Measurements from ENCODE around the gene SNAP29.
A peak's percentile ranks its signal among the peaks of the same experiment; 100 is the strongest.
"Not testable (repeated sequence)": the region's sequence is repeated elsewhere in the genome, so short reads cannot be mapped to it uniquely, and the experiment has no call there.

SNAP29 gene

DNA sequence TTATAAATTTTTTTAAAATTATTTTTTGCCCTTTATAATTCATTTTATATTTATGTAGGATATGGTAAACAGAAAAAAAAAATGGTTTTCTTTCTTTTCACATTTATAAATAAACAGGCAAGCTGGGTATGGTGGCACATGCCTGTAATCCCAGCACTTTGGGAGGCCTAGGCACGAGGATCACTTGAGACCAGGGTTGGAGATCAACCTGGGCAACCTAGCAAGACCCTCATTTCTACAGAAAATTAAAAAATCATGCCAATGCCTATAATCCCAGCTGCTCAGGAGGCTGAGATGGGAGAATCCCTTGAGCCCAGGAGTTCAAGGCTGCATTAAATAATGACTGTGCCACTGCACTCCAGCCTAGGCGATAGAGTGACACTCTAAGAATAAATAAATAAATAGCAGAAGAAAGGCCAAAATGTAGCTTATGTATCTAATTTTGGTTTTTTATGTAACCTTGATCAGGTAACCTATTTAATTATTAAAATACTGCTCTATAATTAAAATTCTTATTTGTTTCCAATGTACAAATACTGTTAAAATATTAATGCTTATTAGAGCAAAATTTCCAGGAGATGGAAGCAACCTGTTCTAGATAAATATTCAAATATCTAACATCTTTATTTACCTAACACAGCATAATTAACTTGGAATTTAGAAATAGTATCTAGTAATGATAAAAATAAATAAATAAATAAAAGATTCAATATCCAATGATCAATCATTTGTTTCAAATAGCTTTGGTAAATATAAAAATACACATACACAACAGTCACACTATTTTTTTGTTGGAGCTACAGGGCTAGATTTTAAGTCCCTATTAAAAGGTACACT is 21.6 kb upstream of the SNAP29 start:
- DNase-seq (ENCODE audit: low read depth): no peak

- not testable (repeated sequence) for DNase-seq (ENCODE audit: low read depth)
Observed at GRCh38 chr22:20839354-20839753, 19.5 kb upstream of the SNAP29 start.

GRCh38 chr22:20839837-20840645 is 18.8 kb upstream of the SNAP29 start:
- no peak for DNase-seq (ENCODE audit: low read depth)

DNA sequence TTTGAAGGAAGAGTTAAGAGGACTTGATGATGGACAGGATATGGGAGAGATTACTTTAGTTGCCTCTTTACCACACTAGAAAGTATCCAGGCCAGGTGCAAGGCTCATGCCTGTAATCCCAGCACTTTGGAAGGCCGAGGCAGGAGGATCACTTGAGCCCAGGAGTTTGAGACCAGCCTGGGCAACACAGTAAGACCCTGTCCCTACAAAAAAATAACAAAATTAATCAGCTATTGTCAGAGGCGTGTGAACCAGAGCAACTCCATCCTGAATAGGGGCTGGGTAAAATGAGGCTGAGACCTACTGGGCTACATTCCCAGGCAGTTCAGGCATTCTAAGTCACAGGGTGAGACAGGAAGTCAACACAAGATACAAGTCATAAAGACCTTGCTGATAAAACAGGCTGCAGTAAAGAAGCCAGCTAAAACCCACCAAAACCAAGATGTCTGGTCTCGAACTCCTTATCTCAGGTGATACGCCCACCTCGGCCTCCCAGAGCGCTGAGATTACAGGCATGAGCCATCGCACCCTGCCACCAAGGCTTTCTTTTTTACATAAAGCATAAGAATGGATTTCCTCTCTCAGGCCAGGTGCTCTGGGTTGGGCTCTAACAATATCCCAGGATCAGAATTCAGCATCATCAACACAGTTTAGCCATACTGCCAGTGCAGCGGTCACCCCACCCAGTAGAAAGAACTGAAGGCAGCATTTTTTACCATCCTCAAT is 18.0 kb upstream of the SNAP29 start:
- no peak for DNase-seq (ENCODE audit: low read depth)

- no peak for DNase-seq (ENCODE audit: low read depth)
Observed at GRCh38 chr22:20843501-20843900, 15.3 kb upstream of the SNAP29 start.

DNA sequence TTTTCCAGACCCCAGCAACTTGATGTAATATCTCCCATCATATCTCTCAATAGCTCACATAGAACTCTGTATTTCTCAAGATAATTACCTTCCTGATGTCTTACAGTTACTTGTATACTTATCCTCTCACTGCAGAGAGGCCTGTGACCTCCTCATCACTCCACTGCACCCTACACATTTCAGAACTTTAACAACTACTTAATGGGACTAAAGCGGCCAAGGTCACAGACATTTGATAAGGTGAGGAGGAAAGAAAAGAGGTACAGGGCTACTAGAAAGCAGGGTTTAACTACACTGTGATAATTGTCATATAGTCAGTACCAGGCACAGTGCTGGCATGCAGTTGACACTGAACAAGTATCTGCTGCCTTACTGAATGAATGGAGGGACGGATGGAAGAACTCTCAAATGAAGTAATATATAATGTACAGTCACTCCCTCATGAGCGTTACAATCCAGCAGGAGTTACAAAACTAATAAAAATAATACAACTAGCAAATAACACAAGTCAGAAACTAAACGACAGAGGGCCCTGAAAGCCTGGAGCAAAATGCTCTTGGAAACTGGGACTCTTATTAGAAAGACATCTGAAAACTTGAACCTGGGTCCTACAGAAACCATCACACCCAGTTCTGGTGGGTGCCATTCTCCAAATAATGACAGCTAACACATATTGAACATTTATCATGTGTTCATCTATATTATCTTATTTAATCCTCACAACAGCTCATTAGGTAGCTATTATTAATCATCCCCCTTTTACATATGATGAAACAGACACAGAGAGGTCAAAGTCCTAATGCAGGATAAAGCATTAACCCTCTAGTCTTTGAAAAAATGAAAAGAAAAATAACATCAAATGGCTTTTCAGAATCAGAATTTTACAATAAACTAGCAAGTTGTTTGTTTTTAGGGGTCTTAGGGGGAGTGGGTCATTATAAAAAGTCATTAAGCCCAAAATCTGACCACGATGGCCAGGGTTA is 14.5 kb upstream of the SNAP29 start:
- no peak for DNase-seq (ENCODE audit: low read depth)

GRCh38 chr22:20847318-20847822 is 11.4 kb upstream of the SNAP29 start:
- no peak for DNase-seq (ENCODE audit: low read depth)

- no peak for DNase-seq (ENCODE audit: low read depth)
Observed at GRCh38 chr22:20852076-20852475, 6.7 kb upstream of the SNAP29 start.

- DNase-seq (ENCODE audit: low read depth): no peak
Observed at GRCh38 chr22:20852503-20852902, 6.3 kb upstream of the SNAP29 start.

DNA sequence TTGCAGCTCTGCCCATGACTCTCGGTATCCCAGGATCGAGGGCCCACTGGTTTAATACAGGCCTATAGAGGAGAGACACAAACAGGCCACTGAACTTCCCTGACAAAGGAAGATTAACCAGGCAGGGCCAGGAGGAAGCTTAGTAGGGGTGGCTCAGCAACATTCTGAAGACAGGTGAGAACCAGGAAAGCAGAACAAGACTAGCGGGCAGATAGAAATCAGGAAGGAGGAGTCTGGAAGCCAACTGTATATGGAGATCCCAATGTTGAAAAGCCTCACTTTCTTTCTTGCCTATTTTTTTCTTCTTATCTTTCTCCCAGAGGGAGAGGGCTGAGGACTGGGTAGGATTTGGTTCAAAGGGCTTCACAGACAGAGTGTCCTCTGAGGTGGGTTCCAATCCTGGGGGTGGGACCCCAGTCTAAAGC is 5.6 kb upstream of the SNAP29 start:
- no peak for DNase-seq (ENCODE audit: low read depth)

DNA sequence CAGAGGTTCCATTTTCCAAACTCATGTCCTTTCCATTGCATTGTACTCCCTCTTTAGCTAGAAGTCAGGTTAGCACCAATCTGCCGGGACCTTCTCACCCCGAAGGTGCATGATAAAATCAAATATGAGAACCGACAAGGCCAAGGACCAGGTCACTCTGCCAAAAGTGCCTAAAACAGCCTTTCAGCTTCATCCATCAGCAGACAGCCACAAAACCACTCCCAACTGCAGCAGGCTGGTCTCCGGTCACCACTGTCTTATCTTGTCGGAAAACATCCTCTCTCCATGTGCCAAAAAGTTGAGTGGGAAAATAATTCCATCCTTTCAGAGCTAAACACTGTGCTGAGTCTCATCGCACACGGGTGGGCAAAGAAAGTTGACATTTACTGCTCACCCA is 1.6 kb upstream of the SNAP29 start:
- no peak for DNase-seq (ENCODE audit: low read depth)

- peak; percentile 87 for DNase-seq (ENCODE audit: low read depth)
Observed at GRCh38 chr22:20857838-20858614, 781 bp upstream of the SNAP29 start.

DNA sequence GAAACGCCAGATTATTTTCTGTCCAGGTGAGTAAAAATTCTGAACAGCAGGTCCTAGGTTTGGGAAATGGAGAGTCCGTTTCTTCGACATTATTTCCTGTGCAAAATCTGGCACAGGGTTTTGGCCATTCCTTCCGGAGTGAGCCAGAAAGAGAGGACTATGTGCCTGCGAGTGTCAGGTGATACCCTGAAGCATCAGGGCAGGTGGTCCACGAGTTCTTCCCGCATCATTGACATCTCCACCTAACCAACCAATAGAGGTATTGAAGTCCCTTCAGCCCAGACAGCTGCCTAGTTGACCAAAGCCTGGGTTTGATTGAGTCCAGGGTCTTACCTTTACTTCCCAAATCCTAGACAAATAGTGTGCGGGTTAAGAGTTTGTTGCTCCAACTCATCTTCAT is 808 bp downstream of the SNAP29 start:
- no peak for DNase-seq (ENCODE audit: low read depth)

DNA sequence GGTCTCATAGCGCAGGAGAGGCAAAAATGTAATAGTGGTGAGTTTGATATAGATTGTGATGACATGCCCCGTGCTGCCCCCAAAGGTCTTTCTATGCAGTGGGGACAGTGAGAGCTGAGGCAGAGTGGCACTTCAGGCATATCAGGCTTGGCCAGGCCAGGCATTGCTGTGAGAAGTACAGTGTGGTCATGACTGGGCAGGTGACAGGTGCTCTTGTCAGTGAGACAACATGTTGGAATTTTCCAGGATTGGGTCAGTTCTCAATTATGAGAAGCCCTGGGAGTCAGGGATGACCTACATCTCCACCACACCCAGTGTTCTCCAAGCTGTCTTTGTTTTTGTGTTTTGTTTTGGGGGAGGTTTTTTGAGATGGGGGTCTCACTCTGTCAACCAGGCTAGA is 3.7 kb downstream of the SNAP29 start:
- DNase-seq (ENCODE audit: low read depth): no peak

GRCh38 chr22:20863366-20863765 is 4.6 kb downstream of the SNAP29 start:
- no peak for DNase-seq (ENCODE audit: low read depth)

GRCh38 chr22:20864186-20864908 is 5.5 kb downstream of the SNAP29 start:
- no peak for DNase-seq (ENCODE audit: low read depth)

DNA sequence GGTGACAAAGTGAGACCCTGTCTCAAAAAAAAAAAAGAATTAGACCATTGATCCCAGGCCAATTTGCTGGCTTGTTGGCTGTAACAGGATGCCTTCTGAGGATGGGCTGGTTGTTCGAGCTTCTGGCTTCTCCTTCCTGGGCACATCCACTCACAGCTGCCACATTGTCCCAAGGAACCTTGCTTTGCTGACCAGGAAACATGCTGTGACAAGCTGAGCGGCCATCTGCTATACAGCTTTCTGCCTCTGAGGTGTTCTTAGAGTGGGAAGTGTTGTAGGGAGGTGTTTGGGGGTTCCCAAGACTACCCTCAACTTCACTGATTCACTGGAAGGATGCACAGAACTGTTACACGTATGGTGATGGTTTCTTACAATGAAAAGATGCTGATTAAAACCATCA is 6.5 kb downstream of the SNAP29 start:
- DNase-seq (ENCODE audit: low read depth): no peak

DNA sequence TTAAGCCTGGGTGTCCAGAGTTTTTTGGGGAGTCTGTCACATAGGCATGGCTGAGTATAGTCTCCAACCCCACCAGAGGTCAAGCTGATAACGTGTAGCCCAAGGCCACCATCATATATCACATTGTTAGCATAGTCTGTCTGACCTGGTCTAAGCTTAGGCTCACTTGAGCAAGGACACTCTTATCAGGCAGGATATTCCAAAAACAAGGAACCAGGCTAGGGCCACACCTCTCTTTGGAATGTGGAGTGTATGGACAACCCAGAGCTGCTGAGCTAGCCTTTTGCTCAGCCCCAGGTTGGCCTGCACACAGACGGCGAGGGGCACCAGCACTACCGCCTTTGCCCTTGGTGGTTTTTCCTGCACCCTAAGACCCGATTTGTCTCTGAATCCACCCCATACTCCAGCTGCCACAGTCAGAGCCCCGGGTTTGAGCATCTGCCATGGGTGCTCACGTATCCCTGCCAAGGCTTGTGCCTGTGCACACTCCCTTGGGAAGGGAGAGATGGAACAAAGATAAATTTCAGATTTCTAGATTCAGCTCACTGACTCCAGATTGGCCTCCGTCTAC is 7.2 kb downstream of the SNAP29 start:
- DNase-seq (ENCODE audit: low read depth): no peak

DNA sequence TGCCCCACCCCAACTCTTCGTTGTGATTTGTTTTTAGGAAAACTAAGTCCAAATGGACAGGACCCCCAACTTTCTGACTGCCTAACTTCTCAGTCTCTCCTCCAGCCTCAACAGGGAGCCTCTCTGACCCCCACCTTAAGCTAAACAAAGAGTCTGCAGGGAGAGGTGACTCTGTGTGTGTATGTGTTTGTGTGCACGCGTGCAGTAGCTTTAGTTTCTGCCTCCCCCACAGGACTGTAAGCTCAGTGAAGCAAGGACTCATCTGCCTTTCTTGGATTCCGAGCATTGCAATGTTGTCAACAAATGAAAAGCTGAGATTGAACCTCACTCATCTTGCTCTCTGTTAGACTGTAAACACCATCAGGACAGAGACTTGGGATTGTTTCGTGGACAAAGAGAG is 7.9 kb downstream of the SNAP29 start:
- DNase-seq (ENCODE audit: low read depth): no peak
